ENCODE data around the gene PDZD7. TPM values are rescaled to one million over a fixed set of nuclear protein-coding genes. Genes with fewer than 3 reads are reported as not detected.
A peak's percentile ranks its signal among the peaks of the same experiment; 100 is the strongest.

The PDZD7 gene
- total and polyA plus RNA-seq, 4 donors, result 0.06 to 0.09 (median 0.07) TPM; not detected in 1

DNA sequence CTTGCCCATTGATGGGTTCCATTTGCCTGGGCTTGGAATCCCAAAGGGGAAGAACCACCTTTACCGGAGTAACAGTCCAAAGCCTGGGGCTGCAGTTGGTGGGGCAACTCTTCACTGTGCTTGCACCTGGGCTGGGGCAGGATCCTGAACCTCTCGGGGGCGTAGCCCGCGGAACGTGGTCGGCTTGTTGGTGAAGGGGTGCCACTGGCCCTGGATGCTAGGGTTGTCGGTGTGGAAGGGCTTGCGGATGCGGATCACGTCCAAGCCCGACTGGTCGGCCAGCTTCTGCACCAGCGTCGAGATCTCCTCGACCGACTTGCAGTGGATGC is 44.3 kb downstream of the PDZD7 start:
- Histone ChIP-seq H3K4me1 (ENCODE audit: control insufficient read depth in 4 of 4, insufficient read depth in 4 of 4, low read length in 3 of 4) (peaks cover 4 to 33% (median 28%) of the 10 kb centered on the region in 4 donors), H3K9ac (ENCODE audit: low read depth in 1 of 2, low read length in 2 of 2) (peak overlapping the region in 1 of 2 donors; percentile 87), H3K36me3 (ENCODE audit: control insufficient read depth in 4 of 4, insufficient read depth in 3 of 4, low read depth in 1 of 4, low read length in 3 of 4) (peaks cover 6 to 26% (median 9%) of the 10 kb centered on the region in 4 donors), H3K27ac (ENCODE audit: low read depth in 1 of 2, low read length in 2 of 2) (no peak overlapping the region), H3K4me3 (ENCODE audit: low read depth in 1 of 3, low read length in 3 of 3) (peak overlapping the region; percentile 89 to 98 (median 93)), H3K9me3 (ENCODE audit: control insufficient read depth in 4 of 4, low read length in 3 of 4) (no peaks in the 10 kb centered on the region), H3K27me3 (ENCODE audit: control insufficient read depth in 4 of 4, insufficient read depth in 4 of 4, low read length in 3 of 4) (no peaks in the 10 kb centered on the region)
- DNase-seq (ENCODE audit: low spot score), result no peak
- WGBS, result 10% methylated on average over 17 of the region's 17 CpGs
- TF ChIP-seq FOXA1 (IDR thresholded peaks at IDR 0.05) (no peak), SP1 (IDR thresholded peaks at IDR 0.05) (no peak), TAF1 (conservative IDR thresholded peaks at IDR 0.05) (no peak), YY1 (IDR thresholded peaks at IDR 0.05) (no peak), HNF4G (IDR thresholded peaks at IDR 0.05) (no peak), EGR1 (IDR thresholded peaks at IDR 0.05; ENCODE audit: low read depth in 2 of 2) (no peak), GABPA (IDR thresholded peaks at IDR 0.05 in 1 of 2, conservative IDR thresholded peaks at IDR 0.05 in 1 of 2) (no peak)
- TF ChIP-seq, protein P1, sequence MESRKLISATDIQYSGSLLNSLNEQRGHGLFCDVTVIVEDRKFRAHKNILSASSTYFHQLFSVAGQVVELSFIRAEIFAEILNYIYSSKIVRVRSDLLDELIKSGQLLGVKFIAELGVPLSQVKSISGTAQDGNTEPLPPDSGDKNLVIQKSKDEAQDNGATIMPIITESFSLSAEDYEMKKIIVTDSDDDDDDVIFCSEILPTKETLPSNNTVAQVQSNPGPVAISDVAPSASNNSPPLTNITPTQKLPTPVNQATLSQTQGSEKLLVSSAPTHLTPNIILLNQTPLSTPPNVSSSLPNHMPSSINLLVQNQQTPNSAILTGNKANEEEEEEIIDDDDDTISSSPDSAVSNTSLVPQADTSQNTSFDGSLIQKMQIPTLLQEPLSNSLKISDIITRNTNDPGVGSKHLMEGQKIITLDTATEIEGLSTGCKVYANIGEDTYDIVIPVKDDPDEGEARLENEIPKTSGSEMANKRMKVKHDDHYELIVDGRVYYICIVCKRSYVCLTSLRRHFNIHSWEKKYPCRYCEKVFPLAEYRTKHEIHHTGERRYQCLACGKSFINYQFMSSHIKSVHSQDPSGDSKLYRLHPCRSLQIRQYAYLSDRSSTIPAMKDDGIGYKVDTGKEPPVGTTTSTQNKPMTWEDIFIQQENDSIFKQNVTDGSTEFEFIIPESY (IDR thresholded peaks at IDR 0.05), result no peak
- TF ChIP-seq, protein P2, sequence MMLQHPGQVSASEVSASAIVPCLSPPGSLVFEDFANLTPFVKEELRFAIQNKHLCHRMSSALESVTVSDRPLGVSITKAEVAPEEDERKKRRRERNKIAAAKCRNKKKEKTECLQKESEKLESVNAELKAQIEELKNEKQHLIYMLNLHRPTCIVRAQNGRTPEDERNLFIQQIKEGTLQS (IDR thresholded peaks at IDR 0.05), result no peak
- TF ChIP-seq, protein P3, sequence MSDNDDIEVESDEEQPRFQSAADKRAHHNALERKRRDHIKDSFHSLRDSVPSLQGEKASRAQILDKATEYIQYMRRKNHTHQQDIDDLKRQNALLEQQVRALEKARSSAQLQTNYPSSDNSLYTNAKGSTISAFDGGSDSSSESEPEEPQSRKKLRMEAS (IDR thresholded peaks at IDR 0.05), result no peak

DNA sequence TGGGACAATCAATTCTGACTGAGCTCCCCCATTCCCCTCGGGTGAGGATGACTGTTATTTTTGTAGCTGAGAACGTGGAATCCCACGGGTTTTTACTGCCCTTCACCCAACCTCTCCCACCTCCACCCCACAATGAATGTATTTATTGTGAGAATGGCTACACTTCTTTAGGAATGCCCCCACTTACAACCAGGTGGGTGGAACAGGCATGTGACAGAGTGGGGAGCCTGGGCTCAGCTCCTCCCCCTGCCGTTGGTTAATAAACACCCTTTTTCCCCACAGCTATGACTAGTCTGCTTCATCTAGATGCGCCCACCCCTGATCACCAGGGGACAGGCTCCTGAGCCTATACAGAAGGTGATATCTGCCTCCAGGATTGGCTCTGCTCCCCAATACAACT is 45.6 kb downstream of the PDZD7 start:
- Histone ChIP-seq H3K4me1 (ENCODE audit: control insufficient read depth in 4 of 4, insufficient read depth in 4 of 4, low read length in 3 of 4) (peaks cover 4 to 33% (median 28%) of the 10 kb centered on the region in 4 donors), H3K27me3 (ENCODE audit: control insufficient read depth in 4 of 4, insufficient read depth in 4 of 4, low read length in 3 of 4) (no peaks in the 10 kb centered on the region), H3K27ac (ENCODE audit: low read depth in 1 of 2, low read length in 2 of 2) (no peak overlapping the region), H3K36me3 (ENCODE audit: control insufficient read depth in 4 of 4, insufficient read depth in 3 of 4, low read depth in 1 of 4, low read length in 3 of 4) (peaks cover under 1 to 27% (median 12%) of the 10 kb centered on the region in 4 donors), H3K9me3 (ENCODE audit: control insufficient read depth in 4 of 4, low read length in 3 of 4) (no peaks in the 10 kb centered on the region), H3K4me3 (ENCODE audit: low read depth in 1 of 3, low read length in 3 of 3) (no peak overlapping the region), H3K9ac (ENCODE audit: low read depth in 1 of 2, low read length in 2 of 2) (no peak overlapping the region)
- 61% methylated on average over 5 of the region's 5 CpGs for WGBS
- no peak for TF ChIP-seq RXRA (IDR thresholded peaks at IDR 0.05)
- no peak for TF ChIP-seq NR2F2 (IDR thresholded peaks at IDR 0.05)
- TF ChIP-seq, protein P2 (IDR thresholded peaks at IDR 0.05), result no peak
- TF ChIP-seq FOXA2 (IDR thresholded peaks at IDR 0.05), result no peak
- TF ChIP-seq RAD21 (IDR thresholded peaks at IDR 0.05), result peak in 1 of 2 donors; percentile 3
- DNase-seq (ENCODE audit: low spot score), result no peak

DNA sequence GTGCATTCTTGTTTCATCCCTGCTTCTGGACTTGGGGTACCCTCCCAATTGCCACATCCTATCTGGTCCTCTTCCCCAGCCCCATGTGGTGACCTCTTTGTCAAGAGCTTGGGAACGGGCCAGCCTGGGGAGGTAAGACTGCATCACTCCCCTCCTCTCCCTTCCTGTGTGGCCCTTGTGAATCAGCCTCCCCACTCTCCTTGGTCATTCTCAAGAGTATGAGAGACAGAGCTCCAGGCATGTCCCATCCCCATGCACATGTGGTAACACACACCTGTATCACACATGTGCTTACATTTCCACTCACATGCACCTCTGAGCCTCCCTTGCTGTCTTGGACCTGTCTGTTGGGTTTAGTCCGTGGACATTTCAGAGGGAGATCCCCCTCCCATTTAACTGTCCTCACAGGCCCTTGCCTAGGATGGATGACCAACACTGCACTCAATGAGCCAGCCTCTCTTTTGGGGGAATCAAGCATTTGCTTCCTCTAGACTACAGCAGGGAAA is 46.2 kb downstream of the PDZD7 start:
- DNase-seq (ENCODE audit: low spot score), result no peak
- H3K9ac ChIP-seq (ENCODE audit: low read depth in 1 of 2, low read length in 2 of 2), result no peak overlapping the region
- H3K27ac ChIP-seq (ENCODE audit: low read depth in 1 of 2, low read length in 2 of 2), result no peak overlapping the region
- no peaks in the 10 kb centered on the region for H3K9me3 ChIP-seq (ENCODE audit: control insufficient read depth in 4 of 4, low read length in 3 of 4)
- H3K27me3 ChIP-seq (ENCODE audit: control insufficient read depth in 4 of 4, insufficient read depth in 4 of 4, low read length in 3 of 4), result no peaks in the 10 kb centered on the region
- peaks cover 4 to 33% (median 28%) of the 10 kb centered on the region in 4 donors for H3K4me1 ChIP-seq (ENCODE audit: control insufficient read depth in 4 of 4, insufficient read depth in 4 of 4, low read length in 3 of 4)
- H3K36me3 ChIP-seq (ENCODE audit: control insufficient read depth in 4 of 4, insufficient read depth in 3 of 4, low read depth in 1 of 4, low read length in 3 of 4), result peaks cover 0 to 30% (median 18%) of the 10 kb centered on the region in 4 donors
- TF ChIP-seq HNF4G (IDR thresholded peaks at IDR 0.05) (no peak), FOXA2 (IDR thresholded peaks at IDR 0.05) (no peak), HNF4A (conservative IDR thresholded peaks at IDR 0.05) (no peak), FOXA1 (IDR thresholded peaks at IDR 0.05) (no peak), JUND (IDR thresholded peaks at IDR 0.05) (no peak), TAF1 (conservative IDR thresholded peaks at IDR 0.05) (no peak), GABPA (IDR thresholded peaks at IDR 0.05 in 1 of 2, conservative IDR thresholded peaks at IDR 0.05 in 1 of 2) (no peak)
- TF ChIP-seq, protein P4, sequence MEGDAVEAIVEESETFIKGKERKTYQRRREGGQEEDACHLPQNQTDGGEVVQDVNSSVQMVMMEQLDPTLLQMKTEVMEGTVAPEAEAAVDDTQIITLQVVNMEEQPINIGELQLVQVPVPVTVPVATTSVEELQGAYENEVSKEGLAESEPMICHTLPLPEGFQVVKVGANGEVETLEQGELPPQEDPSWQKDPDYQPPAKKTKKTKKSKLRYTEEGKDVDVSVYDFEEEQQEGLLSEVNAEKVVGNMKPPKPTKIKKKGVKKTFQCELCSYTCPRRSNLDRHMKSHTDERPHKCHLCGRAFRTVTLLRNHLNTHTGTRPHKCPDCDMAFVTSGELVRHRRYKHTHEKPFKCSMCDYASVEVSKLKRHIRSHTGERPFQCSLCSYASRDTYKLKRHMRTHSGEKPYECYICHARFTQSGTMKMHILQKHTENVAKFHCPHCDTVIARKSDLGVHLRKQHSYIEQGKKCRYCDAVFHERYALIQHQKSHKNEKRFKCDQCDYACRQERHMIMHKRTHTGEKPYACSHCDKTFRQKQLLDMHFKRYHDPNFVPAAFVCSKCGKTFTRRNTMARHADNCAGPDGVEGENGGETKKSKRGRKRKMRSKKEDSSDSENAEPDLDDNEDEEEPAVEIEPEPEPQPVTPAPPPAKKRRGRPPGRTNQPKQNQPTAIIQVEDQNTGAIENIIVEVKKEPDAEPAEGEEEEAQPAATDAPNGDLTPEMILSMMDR (IDR thresholded peaks at IDR 0.05; ENCODE audit: low read depth, low read length, missing input control), result no peak
- TF ChIP-seq, protein P3 (IDR thresholded peaks at IDR 0.05), result no peak
- H3K4me3 ChIP-seq (ENCODE audit: low read depth in 1 of 3, low read length in 3 of 3), result no peak overlapping the region
- WGBS, result 90% methylated on average over 2 of the region's 2 CpGs
